Stimulated activated CD4-positive, alpha-beta T cell treated with anti-CD3 and anti-CD28 coated beads, Interleukin-15, amount 100 ng/mL, for 1 hour (primary cell): ENCODE measurements around the gene GRXCR2.
"Not testable (repeated sequence)": the region's sequence is repeated elsewhere in the genome, so short reads cannot be mapped to it uniquely, and the experiment has no call there.

Experiments
- DNase-seq, 2 donors: peaks; one replicate each; pipeline ENCODE4 v3.0.0-alpha.2; 2020; ENCODE audit warnings: low read depth in 1 of 2, low spot score in 1 of 2

The GRXCR2 gene

GRCh38 chr5:145887217-145887616, 14.4 kb upstream of the GRXCR2 start:
- no peak for DNase-seq

DNA sequence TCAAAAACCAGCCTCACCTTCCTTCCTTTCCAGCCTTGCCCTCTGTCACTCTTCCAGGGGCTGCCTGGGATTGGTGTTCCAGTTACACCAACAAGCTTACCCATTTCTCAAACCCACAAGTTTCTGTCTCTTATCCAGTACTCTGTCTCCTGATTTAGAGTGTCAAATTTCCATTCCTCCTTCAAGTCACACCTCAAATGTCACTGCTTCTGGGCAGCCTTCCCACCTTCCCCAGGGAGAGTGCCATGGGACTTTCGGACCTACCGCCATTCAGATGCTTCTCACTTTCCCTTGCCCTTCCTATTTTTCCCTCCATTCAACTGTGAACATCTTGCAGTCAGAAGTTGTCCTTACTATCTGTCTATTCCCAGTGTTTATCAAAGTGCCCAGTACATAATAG, 2.0 kb upstream of the GRXCR2 start:
- DNase-seq, result no peak

DNA sequence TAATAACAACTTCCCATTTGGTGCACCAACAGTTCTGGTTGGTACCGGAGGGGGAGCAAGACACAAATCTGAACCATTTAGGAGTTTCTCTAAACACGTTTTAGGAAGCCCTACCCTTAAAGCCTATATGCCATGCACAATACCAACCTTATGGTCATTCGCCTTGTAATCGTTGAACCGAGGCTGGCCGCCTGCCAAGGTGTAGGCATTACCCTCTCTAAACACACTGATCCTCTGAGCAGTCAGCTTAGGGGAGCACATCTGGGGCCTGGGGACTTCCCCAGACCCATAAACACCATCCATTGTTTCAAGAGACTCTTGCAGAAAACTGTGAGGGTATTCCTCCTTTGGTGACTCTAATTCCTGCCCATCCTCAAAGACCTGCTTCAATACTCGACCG, 328 bp downstream of the GRXCR2 start:
- no peak for DNase-seq

GRCh38 chr5:145869753-145870152, 3.1 kb downstream of the GRXCR2 start:
- DNase-seq, result no peak

GRCh38 chr5:145867806-145868205, 5.0 kb downstream of the GRXCR2 start:
- DNase-seq, result no peak

- not testable (repeated sequence) for DNase-seq
These were observed 8.4 kb downstream of the GRXCR2 start for GRCh38 chr5:145864432-145864831.

DNA sequence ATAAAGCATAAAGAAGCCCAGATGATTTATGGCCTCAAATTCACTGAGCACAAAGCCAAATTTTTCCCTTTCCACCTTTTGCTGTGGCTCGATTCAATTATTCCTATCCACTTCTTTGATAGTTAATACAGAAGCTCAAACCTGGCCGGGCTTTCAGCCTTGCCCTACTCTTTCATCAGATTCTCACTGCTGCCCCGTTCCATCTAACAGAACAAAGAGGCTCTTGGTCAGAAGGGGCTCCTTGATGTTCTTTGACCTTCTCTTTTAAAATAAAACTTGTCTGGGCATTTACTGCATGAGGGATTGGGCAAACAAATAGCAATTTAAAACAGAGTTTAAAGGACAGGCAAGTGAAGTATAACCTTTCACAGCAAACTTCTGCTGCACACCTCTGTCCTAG, 9.8 kb downstream of the GRXCR2 start:
- DNase-seq, result no peak

DNA sequence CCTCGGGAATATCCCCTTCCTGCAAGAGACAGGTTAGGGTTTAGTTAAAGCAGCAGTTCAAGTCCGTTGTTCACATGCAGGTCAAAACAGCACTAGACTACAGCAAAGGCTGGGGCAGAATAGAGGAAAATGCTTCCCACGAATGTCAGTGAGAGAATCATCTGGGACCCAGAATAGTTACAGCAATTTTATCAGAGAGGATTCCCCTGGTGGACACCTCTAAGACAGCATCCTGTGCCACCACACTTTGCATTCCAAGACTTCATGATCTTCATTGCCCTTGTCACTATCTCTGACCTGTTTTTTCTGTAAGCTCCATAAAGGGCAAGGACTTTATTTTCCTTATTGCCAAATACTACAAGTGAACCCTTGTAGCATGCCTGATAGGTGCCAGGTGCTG, 12.9 kb downstream of the GRXCR2 start:
- no peak for DNase-seq

- no peak for DNase-seq
These were observed 13.4 kb downstream of the GRXCR2 start for GRCh38 chr5:145859453-145859852.

GRCh38 chr5:145858959-145859358, 13.9 kb downstream of the GRXCR2 start:
- no peak for DNase-seq

DNA sequence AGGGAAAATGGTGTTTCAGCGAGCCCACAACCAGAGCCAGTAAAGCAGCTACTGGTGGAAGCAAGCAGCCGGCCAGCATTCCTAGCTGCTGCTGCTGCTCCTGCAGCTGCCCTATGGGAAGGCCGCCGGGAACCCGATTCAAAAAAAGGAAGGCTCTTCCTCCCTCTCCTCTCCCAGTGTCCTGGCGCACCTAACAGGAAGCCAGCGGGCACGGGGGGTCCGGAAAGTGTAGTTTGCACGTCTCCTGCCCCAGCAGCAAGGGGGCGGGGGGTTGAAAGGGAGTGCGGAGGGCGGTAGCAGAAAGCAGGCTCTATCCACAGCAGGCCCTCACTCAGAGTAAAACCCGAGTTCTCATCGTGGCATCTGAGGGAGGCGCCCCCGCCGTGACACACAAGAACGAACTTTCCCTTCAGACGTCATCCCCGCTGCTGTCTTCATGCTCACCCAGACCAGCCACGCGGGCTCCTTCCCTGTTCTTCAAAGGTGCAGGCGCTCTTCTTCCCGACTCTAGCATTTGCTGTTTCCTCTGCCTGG, 16.5 kb downstream of the GRXCR2 start:
- DNase-seq, result no peak

- no peak for DNase-seq
These were observed 17.0 kb downstream of the GRXCR2 start for GRCh38 chr5:145855763-145856267.

GRCh38 chr5:145854651-145855258, 18.1 kb downstream of the GRXCR2 start:
- DNase-seq, result no peak

GRCh38 chr5:145853781-145854376, 18.9 kb downstream of the GRXCR2 start:
- no peak for DNase-seq

- no peak for DNase-seq
These were observed 19.8 kb downstream of the GRXCR2 start for GRCh38 chr5:145852990-145853389.

- no peak for DNase-seq
These were observed 24.0 kb downstream of the GRXCR2 start for GRCh38 chr5:145848854-145849253.

DNA sequence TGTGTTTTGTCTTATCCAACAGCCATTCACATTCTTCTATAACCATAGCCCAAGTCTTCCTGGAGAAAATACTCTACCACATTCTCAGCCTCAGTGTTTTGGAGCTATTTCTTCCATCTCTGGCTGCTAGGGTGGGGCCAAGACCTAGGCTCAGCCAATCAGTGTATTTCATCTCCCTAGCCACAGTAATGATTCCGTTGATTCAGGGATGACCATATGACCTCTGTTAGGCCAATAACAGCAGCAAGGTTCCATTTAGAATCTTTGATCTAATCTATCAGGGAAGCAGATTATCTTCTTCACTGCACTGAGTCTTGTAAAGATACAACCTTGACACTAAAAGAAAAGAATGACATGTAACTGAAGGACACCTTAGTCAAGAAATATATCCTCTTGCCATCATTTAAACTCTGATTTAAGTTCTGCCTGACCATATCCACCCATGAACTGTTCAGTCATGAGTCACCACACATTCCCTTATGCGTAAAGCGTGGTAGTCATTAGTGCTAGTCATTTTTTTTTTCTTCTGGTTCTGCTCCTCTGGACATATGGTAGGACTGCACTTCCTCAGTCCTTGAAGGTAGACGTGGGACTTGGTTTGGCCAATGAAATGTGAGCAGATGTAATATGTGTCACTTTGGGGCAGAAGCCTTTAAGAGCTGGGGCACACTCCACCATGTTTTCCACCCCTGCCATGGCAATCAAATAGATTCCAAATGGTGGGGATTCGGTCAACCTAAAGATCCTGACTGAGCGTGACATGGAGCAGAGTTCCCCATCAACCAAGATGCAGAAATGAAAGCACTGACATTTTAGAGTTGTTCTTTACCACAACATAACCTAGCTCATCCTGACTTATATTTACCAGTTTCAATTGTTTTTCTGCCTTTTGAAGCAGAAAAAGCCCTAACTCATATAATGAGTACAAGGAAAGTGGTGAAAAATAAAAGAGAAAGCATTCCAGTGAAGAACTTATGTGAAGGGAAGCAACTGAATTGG, 25.0 kb downstream of the GRXCR2 start:
- no peak for DNase-seq

- DNase-seq, result no peak
These were observed 26.7 kb downstream of the GRXCR2 start for GRCh38 chr5:145846081-145846480.

- no peak for DNase-seq
These were observed 31.5 kb downstream of the GRXCR2 start for GRCh38 chr5:145841299-145841698.

DNA sequence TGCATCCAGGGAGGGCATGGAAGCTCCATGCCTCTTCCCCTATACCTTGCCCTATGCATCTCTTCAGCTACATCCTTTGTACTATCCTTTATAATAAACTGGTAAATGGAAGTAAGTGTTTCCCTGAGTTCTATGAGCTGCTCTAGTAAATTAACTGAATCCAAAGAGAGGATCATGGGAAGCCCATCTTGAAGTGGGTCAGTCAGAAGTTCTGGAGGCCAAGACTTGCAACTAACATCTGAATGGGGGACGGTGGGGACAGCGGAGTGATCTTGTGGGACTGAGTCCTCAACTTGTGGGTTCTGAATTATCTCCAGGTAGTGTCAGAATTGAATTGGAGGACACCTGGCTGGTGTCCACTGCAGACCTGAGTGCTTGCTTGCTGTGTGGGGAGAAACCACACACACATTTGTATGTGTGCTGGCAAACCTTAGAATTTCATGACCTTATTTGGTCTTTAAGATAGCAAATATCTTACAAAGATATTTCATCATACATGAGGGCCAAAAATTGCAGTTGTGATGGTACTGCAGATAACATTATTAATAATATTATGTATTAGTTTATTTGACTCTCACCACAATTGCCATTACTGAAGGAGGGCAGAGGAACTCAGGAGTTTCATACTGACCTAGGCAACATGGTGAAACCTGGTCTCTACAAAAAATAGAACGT, 32.2 kb downstream of the GRXCR2 start:
- no peak for DNase-seq

DNA sequence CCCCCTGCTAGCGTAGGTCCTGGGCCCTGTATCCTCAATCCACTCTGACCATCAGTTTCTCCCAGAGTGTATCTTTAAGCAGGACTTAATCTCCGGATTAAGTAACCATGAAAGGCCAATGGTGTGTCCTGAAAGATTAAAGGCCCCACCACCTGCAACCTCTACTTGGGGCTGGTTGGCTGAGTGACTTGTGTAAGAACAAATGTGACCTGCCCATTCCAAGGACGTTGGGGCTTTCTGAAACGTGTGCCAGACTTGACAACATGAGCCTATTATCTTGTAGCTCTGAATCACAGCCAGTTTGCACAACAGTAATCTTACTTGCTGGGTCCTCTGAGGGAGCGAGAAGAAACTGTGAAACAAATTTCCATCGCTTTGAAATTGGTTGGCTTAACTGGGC, 34.5 kb downstream of the GRXCR2 start:
- no peak for DNase-seq
